Caki2 (cell line): ENCODE measurements around the gene PTGIS. TPM values are rescaled to one million over a fixed set of nuclear protein-coding genes. Genes with fewer than 3 reads are reported as not detected.

Source experiments
- DNase-seq: peaks from one replicate; pipeline ENCODE4 v3.0.0-alpha.2; 2015; ENCODE audit warnings: low read depth
- in situ Hi-C: cut with HindIII; loops from 2 replicates; pipeline ENCODE4 v1.10.0; 2016; ENCODE audit warnings: low sequenced_read_pairs, low pct_unique_long_range_greater_than_20kb, mixed read lengths
- total RNA-seq: library from RNA; depleted of rRNA; stranded (reverse); fragments of >200 nt; shearing (Covaris generic); gene quantifications from 2 replicates; pipeline ENCODE4 v1.2.3, GENCODE V29; 2014; ENCODE audit warnings: low replicate concordance; rRNA removed

The PTGIS gene
- total RNA-seq, 1 experiment from 2014 or later, result not detected

DNA sequence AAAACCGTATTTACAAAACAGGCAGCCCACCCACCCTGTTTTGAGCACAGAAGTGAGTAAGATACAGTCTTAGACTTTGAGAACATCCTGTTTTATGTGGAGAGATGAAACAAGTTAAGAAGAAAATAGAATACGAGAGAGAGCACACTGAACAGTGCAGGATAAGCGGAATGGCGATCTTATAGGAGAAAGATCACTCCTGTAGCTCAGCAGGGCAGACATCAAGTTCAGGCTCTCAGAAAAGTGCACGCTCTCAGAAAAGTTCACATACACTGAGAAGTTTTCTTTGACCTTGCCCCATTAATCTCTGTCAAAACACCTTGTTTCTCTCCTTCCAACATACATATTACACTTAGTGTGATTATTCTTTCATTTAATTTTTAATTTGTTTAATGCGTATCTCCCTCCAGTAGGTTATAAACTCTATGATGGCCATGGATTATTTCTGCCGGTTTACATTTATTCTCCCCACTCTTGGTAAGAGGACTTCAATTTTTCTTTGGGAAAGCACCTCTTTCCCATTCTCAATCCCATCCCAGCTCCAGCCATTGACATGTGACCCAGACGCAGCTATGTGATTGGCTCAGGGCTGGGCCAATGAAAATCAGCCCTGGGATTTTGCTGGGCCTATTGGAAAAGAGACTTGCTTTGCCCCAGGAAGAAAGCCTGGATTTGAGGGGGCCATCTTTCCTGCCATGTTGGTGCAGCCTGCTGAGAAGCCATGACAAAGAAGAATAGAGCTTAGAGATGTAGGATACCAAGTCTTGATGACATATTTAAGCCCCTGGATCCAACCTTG, 101.6 kb downstream of the PTGIS start:
- in situ Hi-C loops, result no loop called here
- DNase-seq, result no peak

DNA sequence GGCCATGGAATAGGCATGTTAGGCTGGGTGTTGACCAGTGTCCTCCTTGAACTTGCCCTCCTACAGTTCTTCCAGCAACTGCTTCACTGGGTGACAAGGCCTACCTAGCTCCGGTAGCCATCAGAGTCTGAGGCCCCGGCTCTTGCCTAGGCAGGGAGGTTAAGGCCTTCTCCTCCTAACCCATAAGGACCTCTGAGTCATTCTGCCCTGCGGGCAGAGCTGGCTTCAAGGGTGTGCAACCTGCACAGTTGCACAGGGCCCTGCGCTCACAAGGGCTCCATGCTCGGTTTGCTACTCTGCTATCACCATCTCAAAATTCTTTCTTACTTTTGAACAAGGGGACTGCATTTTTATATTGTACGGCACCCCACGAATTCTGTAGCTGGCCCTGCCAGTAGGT, 103.4 kb downstream of the PTGIS start:
- in situ Hi-C loops, result no loop called here
- DNase-seq, result no peak

DNA sequence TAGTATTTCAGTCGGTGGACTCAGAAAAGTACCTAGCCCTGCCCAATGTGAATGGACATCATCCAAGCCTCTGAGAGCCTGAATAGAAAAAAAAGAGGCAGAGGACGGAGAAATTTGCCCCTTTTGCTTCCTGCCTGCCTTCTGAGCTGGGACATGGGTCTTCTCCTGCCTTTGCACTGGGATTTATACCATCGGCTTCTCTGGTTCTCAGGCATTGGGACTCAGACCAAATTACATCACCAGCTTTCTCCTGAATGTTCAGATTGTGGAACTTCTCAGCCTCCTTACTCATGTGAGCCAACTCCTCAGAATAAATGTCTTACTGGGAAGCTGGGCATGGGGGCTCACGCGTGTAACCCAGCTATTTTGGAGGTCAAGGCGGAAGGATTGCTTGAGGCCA, 105.3 kb downstream of the PTGIS start:
- DNase-seq, result no peak
- in situ Hi-C loops, result no loop called here

DNA sequence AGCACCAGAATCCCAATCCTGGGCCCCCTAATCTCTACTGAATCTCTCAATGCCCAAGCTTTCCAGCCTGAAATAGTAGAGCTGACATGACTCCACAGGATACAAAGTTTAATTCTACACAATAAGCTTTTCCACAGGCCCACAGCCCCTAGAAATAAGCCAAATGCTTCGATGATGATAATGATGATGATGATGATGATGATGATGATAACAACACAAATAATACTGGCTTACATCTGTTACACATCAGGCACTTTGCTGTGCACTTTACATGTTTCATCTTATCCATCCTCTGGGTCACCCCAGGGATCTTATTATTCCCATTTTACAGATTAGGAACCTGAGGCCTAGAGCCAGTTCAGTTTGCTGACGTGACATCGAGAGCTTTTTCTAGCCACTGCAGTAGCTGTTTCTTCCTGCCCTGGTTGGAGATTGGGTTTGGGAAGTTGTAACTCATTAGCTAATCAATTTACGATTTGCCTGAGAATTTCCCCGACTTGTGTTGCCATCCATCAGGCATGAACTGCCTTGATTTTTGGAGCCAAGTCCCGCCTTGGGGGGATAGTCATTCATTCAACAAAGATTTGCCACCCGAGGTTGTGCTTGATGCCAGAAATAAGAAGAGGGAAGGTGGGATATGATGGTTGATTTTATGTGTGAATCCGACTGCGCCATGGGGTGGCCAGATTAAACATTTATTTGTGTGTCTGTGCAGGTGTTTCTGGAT, 105.9 kb downstream of the PTGIS start:
- in situ Hi-C loops, result no loop called here
- no peak for DNase-seq

DNA sequence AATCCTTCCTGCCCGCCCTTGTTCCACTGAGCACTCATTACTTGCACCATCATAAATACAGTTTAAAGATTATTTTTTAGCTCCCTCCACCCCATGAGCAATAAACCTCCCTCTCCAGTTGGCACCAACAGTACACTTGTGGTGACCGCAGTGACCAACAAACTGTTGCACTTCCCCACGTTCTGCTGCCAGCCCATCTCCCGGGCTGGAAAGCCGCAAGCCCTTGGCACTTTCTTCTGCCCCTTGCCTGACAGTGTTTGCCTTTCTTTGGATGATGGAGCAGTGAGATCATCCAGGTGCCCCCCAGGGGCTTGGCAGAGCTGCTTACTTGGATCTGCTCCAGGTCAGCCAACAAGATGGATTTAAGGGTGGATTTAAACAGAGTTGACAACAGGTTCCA, 107.0 kb downstream of the PTGIS start:
- peak; percentile 47 for DNase-seq
- in situ Hi-C loops, result no loop called here

DNA sequence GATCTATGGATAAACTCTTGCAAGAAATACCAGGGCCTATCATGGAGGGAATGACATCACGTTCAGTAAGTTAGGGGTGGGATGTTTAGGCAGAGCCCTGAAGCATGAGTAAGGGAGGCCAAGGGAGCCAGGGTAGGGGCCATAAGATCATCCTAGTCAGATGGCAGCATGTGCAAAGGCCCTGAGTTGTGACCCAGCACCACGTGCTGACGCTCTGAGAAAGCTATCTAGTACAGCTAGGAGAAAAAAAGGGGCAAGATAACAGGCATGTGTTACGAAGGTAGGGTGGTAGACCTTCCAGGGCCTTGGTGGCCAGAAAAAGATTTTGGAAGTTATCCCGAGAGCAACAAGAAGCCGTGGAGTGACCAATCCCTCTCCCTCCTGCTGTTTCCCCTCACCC, 107.8 kb downstream of the PTGIS start:
- no peak for DNase-seq
- in situ Hi-C loops, result no loop called here

DNA sequence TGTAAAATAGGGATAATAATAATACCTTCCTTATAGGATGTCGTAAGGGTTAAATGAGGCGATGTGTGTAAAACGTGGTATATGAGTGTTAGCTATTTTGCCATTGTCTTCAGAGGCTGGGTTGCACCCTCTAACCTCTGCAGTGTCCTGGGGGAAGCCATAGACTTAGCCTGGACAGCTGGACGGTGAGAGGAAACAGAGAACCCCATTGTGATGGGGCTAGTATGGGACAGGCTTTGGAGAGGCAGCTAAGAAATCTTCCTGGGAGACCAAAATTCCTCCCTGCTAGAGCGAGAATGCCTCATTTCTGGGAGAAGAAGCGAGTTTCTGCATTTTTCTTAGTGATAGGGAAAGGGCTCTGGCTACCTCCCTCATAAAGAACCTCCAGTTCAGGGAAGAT, 108.3 kb downstream of the PTGIS start:
- in situ Hi-C loops, result no loop called here
- DNase-seq, result no peak

DNA sequence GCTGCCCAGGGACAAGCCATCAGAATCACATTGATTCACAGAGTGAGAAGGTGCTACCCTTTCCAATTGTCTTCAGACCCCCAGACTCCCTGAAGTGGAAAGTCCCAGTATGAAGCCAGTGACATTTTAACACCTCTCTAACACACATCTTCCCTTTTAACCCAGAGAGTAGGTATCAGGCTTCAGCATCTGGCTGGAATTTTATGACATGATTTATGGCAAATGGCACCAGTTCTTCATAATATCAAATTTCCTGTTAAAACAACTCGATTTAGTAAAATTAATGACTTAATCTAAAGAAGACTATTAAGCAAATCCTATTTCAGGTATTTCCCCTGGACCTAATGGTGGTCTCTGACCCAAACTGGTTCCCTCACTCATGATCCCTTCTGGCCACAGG, 110.5 kb downstream of the PTGIS start:
- in situ Hi-C loops, result no loop called here

DNA sequence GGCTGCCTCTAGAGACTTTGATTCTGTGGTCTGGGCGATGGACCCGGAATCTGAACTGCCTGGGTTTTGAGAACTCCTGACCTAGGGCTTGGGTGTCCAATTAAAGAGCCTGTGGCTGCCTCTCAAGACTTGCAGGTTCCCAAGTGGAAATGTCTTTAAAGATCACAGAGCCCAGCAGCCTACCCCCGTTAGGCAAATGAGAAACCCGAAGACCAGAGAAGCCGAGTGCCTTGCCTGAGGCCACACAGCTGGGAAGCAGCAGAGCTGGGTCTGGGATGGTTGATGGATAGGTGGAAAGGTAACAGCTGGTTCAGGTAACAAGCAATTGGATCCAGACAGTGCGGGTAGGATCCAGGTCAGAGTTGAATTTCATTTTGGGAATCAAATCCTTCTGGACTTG, 111.3 kb downstream of the PTGIS start:
- DNase-seq, result no peak
- in situ Hi-C loops, result no loop called here

More for the DNA sequence above, 110.5 kb downstream of the PTGIS start:
- DNase-seq, result no peak

DNA sequence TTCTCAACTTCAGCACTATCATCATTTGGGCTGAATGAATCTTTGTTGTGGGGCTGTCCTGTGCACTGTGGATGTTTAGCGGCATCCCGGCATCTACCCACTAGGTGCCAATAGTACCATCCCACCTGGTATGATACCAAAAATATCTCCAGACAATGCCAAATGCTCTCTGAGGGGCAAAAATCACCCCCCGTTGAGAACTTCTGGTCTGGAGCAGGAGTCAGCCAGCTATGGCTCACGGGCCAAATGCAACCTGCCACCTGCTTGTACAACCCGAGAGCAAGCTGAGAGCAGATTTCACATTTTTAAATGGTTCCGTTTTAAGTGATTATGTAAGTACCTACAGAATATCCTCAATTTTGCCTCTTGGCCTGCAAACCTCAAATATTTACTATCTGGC, 112.2 kb downstream of the PTGIS start:
- in situ Hi-C loops, result no loop called here

More for the DNA sequence above, 112.2 kb downstream of the PTGIS start:
- DNase-seq, result no peak

Other genes starting within 250 kb of the PTGIS start
- gene KCNB1, start 85.5 kb downstream of the PTGIS start, total RNA-seq, result not detected in 2 replicates
- 55.2 and 66.4 TPM in 2 replicates for gene B4GALT5, start 145.7 kb upstream of the PTGIS start, total RNA-seq
- gene SLC9A8, start 244.7 kb upstream of the PTGIS start, total RNA-seq, result 7.4 and 7.6 TPM in 2 replicates